Osteocyte (in vitro differentiated cells): ENCODE data around the gene G3BP2. TPM values are rescaled to one million over a fixed set of nuclear protein-coding genes. Genes with fewer than 3 reads are reported as not detected.
"Not testable (repeated sequence)": the region's sequence is repeated elsewhere in the genome, so short reads cannot be mapped to it uniquely, and the experiment has no call there.

Experiments used
- DNase-seq: peaks from one replicate; pipeline ENCODE4 v3.0.0; 2021; ENCODE audit warnings: mixed read lengths; ENCODE audit not compliant: unreplicated experiment; ENCODE audit errors: extremely low spot score
- H3K27ac Mint-ChIP-seq: one replicate; pipeline ENCODE4 v1.8.0; 2021; ENCODE audit warnings: mild to moderate bottlenecking, mixed read lengths; ENCODE audit not compliant: unreplicated experiment
- H3K27me3 Mint-ChIP-seq: one replicate; pipeline ENCODE4 v1.8.0; 2021; ENCODE audit warnings: mixed read lengths; ENCODE audit not compliant: unreplicated experiment
- H3K36me3 Mint-ChIP-seq: one replicate; pipeline ENCODE4 v1.8.0; 2021; ENCODE audit warnings: mixed read lengths; ENCODE audit not compliant: unreplicated experiment
- H3K4me1 Mint-ChIP-seq: one replicate; pipeline ENCODE4 v1.8.0; 2021; ENCODE audit warnings: mixed read lengths; ENCODE audit not compliant: unreplicated experiment
- H3K4me3 Mint-ChIP-seq: one replicate; pipeline ENCODE4 v1.8.0; 2021; ENCODE audit warnings: mild to moderate bottlenecking, moderate library complexity, mixed read lengths; ENCODE audit not compliant: unreplicated experiment
- H3K9me3 Mint-ChIP-seq: one replicate; pipeline ENCODE4 v1.8.0; 2021; ENCODE audit warnings: mixed read lengths; ENCODE audit not compliant: unreplicated experiment
- total RNA-seq: library from RNA; stranded (reverse); gene quantifications from 2 replicates; pipeline ENCODE4 v1.2.1, GENCODE V29; 2021
- TF ChIP-seq, protein P1 (sequence below): fragments of 200-600 bp; sonication (generic); IDR thresholded peaks from 2 replicates; pipeline ENCODE4 v1.5.0; 2021; ENCODE audit warnings: antibody characterized with exemption, mild to moderate bottlenecking, moderate library complexity

G3BP2 gene
- total RNA-seq, 1 donor from 2014 or later = 141 TPM

DNA sequence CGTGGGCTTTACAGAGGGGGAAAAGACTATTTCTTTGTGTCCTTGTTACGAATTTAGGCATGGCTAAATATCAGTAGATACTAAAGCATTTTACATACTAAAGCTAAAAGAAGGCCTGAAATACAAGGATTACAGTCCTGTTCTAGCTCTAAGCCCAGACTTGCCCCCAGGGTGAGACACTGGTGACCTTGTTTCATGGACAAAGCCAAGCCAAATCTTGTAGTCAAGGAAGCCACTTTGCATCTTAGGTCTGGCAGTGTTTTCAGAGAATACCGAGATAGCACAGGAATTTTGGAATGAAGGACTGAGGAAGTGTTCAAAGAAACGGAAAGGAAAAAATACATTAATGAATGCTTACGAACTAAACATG is 733 bp upstream of the G3BP2 start:
- Mint-ChIP-seq H3K27ac (peak overlapping the region; percentile 94), H3K4me3 (peak overlapping the region; percentile 97), H3K9me3 (no peaks in the 10 kb centered on the region), H3K4me1 (peaks cover 34% of the 10 kb centered on the region), H3K27me3 (no peaks in the 10 kb centered on the region), H3K36me3 (no peaks in the 10 kb centered on the region)
- TF ChIP-seq, protein P1, sequence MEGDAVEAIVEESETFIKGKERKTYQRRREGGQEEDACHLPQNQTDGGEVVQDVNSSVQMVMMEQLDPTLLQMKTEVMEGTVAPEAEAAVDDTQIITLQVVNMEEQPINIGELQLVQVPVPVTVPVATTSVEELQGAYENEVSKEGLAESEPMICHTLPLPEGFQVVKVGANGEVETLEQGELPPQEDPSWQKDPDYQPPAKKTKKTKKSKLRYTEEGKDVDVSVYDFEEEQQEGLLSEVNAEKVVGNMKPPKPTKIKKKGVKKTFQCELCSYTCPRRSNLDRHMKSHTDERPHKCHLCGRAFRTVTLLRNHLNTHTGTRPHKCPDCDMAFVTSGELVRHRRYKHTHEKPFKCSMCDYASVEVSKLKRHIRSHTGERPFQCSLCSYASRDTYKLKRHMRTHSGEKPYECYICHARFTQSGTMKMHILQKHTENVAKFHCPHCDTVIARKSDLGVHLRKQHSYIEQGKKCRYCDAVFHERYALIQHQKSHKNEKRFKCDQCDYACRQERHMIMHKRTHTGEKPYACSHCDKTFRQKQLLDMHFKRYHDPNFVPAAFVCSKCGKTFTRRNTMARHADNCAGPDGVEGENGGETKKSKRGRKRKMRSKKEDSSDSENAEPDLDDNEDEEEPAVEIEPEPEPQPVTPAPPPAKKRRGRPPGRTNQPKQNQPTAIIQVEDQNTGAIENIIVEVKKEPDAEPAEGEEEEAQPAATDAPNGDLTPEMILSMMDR = no peak
- no peak for DNase-seq

DNA sequence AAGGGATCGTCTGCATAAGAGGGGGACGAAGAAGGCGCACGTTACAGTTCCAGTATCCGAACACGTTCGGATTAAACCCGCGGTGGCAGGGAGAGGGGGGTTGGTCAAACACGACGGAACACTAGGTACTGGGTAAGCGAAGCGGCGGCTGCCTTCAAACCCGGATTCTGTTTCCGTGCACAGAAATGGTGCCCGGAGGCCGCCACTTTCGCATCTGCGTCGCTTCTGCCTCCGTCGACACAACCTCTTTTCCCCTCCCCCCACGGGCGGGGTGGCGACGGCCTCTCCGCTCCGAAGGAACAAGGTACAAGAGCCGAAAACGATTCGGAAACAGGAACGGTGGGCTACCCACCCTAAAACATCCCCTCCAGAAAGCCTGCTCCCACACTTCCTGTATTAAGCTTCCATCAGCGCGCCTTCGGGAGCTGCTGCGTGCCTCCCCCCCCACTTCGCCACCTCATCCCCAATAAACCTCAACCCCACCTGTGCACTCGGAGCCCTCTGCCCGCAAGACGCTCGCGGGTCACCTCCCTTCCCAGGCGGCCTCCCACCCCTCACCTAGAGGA is 667 bp downstream of the G3BP2 start:
- peak; percentile 85 for DNase-seq
- Mint-ChIP-seq H3K4me1 (peaks cover 42% of the 10 kb centered on the region), H3K4me3 (peak overlapping the region; percentile 97), H3K27ac (peak overlapping the region; percentile 94), H3K9me3 (no peaks in the 10 kb centered on the region), H3K36me3 (no peaks in the 10 kb centered on the region), H3K27me3 (no peaks in the 10 kb centered on the region)
- TF ChIP-seq, protein P1 = no peak

DNA sequence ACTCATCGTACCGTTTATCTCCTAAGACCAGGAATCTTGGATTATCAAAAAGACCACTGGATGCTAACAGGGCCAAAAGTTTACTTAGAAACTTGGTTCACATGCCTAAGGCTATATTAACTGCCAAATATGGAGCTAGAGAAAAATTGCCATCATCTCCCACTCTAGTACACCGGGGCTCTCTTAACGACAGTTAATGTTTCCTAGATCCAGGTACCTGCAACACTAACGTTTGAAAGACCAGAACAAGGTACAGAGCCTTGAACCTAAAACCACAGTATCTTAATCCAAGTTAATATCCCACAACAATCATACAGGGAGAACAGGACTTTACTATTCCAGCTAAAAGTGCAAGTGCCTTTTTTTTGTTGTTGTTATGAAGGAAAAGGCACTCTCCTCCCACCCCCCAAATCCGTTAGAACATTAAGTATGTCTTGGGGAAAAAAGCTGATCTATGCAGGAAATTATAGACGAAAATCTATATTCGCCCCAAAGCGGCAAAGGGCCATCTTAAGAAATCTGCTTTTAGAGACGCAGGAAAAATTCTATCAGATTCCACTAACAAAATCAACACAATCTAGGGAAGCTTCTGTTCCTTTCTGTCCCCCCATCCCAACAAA is 1.3 kb downstream of the G3BP2 start:
- DNase-seq = no peak
- Mint-ChIP-seq H3K4me1 (peaks cover 44% of the 10 kb centered on the region), H3K27me3 (no peaks in the 10 kb centered on the region), H3K9me3 (no peaks in the 10 kb centered on the region), H3K27ac (peak overlapping the region; percentile 94), H3K4me3 (peak overlapping the region; percentile 97), H3K36me3 (no peaks in the 10 kb centered on the region)
- TF ChIP-seq, protein P1 = no peak

DNA sequence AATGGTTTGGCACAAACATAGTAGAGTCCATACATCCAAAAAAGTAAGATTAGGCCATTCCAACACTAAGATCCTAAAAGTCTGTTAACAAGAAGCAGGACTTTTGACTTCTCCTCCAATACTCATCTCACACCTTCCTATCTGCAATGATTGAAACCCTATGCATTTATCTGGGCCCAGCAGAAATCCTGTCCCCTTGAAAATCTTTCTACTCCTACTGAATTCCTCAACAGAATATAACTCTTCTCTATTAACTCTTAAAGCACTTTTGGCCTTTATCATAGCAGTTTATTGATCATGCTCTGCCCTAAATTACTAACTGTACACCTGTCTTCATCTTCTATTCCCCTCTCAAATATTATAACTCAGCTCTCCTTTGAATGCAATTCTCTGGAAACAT is 4.6 kb downstream of the G3BP2 start:
- Mint-ChIP-seq H3K4me1 (peaks cover 53% of the 10 kb centered on the region), H3K27ac (no peak overlapping the region), H3K4me3 (no peak overlapping the region), H3K9me3 (no peaks in the 10 kb centered on the region), H3K36me3 (no peaks in the 10 kb centered on the region), H3K27me3 (no peaks in the 10 kb centered on the region)
- DNase-seq = no peak
- TF ChIP-seq, protein P1 = no peak

DNA sequence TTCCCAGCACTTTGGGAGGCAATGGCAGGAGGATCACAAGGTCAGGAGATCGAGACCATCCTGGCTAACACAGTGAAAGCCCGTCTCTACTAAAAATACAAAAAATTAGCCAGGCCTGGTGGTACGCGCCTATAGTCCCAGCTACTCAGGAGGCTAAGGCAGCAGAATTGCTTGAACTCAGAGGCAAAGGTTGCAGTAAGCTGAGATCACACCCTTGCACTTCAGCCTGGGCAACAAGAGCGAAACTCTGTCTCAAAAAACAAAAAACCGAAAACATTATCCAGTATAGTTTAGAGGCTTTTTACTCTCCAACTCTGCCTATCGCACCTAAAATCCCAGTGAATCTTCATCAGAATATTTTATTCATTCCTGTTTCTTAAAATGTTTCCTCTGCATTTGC is 5.6 kb downstream of the G3BP2 start:
- H3K27me3 Mint-ChIP-seq, DNase-seq, H3K36me3 Mint-ChIP-seq, H3K4me3 Mint-ChIP-seq, H3K9me3 Mint-ChIP-seq, H3K27ac Mint-ChIP-seq: not testable (repeated sequence)
- H3K4me1 Mint-ChIP-seq = peaks cover 55% of the 10 kb centered on the region
